Stimulated activated CD4-positive, alpha-beta T cell treated with anti-CD3 and anti-CD28 coated beads, Interleukin-4, amount 100 ng/mL, for 48 hours (primary cell): Measurements from ENCODE around the gene CDS2.
"Not testable (repeated sequence)": the region's sequence is repeated elsewhere in the genome, so short reads cannot be mapped to it uniquely, and the experiment has no call there.

Source experiments
- DNase-seq, 2 donors: peaks; one replicate each; pipeline ENCODE4 v3.0.0-alpha.2; 2020; ENCODE audit warnings: low read depth in 2 of 2

Gene CDS2

GRCh38 chr20:5126512-5127203 is at the start of gene CDS2:
TSS of gene CDS2 (plus strand) at chr20:5127008. CDS start at chr20:5127093, 85 bp downstream.
- DNase-seq: peak; percentile 100

DNA sequence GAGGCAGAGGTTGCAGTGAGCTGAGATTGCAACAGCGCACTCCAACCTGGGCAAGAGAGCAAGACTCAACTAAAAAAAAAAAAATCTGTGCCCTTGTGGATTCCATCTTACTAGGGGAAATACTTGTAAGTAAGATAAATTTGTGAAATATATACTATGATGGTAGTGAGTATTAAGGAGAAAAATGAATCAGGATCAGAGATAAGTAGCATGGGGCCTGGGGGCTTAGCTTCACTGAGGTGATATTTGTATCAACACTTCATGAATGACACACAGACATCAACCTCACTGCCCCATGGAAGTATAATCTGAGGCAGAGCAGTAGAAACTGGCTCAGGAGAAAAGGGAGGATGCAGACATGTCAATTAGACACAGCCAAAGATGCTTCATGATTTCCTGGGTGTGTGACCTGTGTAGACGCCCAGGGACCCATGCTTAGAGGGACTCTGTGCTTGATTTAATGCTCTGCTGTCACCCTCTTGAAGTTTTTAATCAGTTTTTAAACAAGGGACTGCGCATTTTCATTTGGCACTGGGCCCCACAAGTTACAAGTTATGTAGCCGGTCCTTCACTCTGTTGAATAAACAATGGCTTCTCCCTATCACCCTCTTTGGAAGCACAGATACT is 48.9 kb upstream of the CDS2 start:
- no peak for DNase-seq

GRCh38 chr20:5078399-5078958 is 48.3 kb upstream of the CDS2 start:
- DNase-seq: peak; percentile 58 to 68

GRCh38 chr20:5080384-5080877 is 46.4 kb upstream of the CDS2 start:
- no peak for DNase-seq

- no peak for DNase-seq
These were observed 41.4 kb upstream of the CDS2 start for GRCh38 chr20:5085380-5085779.

DNA sequence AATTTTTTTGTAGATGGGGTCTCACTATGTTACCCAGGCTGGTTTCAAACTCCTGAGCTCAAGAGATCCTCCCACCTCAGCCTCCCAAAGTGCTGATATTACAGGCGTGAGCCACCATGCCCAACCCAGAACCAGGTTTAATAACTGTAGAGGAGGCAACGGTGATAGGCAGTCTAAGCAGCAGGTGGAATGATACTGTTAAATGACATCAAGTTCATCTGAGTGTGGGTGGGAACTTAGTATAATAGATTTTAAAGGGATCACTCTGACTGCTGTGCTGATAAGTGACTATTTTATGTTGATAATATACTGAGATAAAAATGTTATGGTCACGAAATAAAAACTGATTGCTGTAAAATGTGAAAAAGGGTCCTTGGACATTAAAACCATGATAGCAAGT is 38.1 kb upstream of the CDS2 start:
- DNase-seq: no peak

GRCh38 chr20:5090191-5090590 is 36.6 kb upstream of the CDS2 start:
- no peak for DNase-seq

- no peak for DNase-seq
These were observed 34.9 kb upstream of the CDS2 start for GRCh38 chr20:5091902-5092301.

DNA sequence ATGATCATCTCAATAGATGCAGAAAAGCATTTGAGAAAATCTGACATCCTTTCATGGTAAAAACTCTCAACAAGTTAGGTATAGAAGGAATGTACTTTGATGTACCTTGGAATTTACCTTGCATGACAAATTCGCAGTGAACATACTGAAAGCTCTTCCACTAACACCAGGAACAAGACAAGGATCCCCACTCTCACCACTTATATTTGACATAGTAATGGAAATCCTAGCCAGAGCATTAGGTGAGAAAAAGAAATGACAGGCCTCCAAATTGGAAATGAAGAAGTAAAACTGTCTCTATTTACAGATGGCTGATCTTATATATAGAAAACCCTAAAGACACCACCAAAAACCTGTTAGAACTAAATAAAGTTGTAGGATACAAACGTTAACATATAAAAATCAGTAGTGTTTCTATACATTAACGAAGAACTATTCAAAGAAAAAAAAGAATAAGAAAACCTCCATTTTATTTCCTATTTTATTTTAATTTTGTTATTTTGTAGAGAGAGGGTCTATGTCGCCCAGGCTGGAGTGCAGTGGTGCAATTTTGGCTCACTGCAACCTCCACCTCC is 34.0 kb upstream of the CDS2 start:
- no peak for DNase-seq

DNA sequence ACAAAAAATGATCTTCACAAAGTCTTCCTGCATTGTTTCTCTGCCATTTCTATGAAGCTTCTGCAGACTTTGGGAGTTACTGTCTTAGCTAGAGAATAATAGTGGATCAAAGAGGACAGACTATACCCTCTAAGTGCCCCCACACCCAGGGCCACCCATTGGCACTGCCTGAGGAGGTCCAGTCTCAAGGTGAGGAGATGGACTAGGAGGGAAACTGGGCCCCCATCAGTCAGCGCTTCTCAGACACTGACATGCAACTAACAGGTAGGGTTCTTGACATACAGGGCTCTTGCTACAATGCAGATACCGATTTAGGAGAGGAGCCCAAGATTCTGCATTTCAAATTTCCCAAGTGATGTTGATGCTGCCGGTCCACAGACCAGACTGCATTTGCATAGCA is 31.4 kb upstream of the CDS2 start:
- no peak for DNase-seq

DNA sequence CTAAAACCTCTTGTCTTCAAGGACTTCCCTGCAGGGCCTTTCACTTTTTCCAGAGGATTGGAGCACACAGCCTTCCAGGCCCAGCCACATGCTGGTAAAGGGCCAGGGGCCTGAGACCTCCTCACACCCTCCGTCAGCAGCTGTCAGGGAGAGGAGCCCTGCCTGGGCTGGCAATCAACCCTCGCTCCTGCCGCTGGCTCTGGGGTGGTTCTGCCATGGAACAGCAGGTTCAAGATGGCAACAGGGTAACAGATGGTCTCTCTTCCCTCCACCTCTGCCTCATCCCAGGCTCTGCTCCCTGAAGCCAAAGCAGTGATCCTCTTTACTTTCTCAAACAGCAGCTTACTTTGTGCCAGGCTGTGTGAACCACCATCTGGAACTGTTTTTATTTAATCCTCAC is 30.9 kb upstream of the CDS2 start:
- no peak for DNase-seq

GRCh38 chr20:5096463-5096862 is 30.3 kb upstream of the CDS2 start:
- DNase-seq: no peak

- DNase-seq: not testable (repeated sequence)
These were observed 27.8 kb upstream of the CDS2 start for GRCh38 chr20:5099009-5099408.

DNA sequence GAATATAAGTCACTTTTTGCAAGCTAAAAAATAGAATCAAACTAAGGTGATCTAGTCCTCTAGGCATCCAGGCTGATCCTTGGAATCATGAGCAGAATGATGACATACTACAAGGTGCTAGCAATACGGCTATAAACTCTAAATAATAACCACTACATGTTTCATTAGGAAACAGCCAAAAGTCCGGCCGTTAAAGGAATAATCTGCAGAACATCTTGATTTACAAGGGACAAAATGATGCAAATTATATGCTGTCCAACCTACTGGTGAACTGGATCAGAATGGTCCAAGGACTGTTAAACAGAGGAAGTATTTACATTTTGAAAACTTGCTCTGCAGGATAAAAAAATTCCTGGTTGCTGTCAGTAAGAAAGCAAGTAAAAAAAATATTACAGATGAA is 26.9 kb upstream of the CDS2 start:
- not testable (repeated sequence) for DNase-seq

GRCh38 chr20:5100684-5101347 is 26.0 kb upstream of the CDS2 start:
- DNase-seq: peak; percentile 60 to 77

- no peak for DNase-seq
These were observed 22.3 kb upstream of the CDS2 start for GRCh38 chr20:5104479-5104878.

DNA sequence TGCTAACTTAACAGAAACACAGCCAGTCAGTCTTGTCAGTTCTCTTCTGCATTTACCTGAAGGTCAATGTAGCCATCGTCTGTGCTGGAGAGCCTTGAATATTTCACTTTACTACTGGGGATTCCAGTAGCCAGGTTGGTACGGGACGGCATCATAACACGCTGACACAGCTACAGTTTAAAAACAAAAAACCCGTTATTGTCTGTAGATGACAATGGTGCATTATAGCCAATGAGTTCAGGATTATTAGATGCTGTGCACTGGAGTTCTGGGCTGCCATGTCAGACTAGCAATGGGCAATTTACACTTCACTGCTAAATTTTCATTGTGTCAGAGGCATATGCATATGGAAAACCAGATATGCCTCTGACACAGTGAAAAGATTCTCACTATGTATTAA is 17.5 kb upstream of the CDS2 start:
- no peak for DNase-seq

DNA sequence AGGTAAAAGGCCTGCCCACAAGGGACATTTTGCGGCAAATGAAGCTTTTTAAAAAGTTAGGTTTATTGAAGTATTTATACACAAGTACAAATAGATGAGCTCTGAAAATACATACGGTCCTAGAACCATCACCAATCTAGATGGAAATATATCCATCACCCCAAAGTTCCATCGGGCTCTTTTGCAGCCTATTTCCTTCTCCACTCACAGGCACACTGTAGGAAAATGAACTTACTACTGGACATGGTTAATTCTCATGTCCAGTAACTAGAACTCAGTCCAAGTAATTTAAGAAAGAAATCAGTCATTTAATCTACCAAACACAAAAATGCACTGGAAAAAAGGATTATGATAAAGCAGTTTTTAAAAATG is 13.2 kb upstream of the CDS2 start:
- DNase-seq: no peak

GRCh38 chr20:5114403-5114802 is 12.4 kb upstream of the CDS2 start:
- DNase-seq: no peak

DNA sequence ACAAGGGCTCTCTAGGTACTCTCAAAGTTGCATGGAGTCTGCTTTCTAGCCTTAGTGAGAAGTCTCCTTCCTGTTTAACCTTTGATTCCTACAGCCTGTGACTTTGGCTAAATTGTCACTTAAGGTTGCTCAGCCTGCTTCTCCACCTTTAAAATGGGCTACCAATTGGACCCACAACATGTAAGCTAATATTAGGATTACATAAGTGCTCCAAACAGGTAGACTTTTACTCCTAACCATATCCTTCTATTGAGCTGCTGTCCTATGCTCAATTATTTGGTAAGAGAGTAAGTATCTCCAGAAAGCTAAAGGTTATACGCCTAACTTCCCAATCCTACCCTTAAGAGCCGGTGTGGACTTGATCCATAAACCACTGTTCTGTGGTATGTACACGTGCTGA is 9.9 kb upstream of the CDS2 start:
- DNase-seq: no peak

DNA sequence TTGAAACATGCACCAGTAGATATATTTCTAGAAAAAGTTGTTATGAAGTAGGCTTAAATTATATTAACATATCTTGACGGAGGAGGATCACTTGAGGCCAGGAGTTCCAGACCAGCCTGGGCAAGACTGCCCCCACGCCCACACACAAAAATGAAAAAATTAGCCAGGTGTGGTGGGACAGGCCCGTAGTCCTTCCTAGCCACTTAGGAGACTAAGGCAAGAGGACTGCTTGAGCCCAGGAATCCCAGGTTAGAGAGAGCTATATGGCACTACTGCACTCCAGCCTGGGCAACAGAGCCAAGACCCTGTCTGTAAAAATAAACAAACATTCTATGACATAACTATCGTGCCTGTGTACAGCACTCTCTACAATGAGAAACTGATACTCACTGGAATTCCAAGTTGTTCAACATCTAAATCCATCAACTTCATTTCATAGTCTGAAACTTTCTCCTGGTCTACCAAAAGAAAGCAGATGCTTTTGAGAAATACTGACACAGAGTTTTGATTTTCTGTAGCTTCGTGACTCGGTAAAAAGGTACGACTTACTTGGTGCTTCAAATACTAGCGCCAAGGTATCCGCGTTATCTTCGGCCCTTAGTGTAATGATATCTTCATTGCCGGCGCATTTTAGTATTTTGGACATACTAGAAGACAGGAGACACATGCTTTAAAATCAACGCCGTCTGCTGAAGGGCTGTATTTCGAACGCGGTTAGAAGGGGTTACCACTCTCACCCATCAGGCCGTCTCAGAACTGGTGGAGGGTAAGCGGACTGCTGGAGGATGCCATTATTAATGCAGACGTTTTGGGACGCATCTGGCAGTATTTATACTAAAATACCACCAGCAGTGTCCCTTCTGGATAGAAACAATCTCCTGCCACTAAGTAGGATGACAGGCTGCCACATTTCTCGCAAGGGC is 8.3 kb upstream of the CDS2 start:
- DNase-seq: peak in 1 of 2 donors; percentile 8

GRCh38 chr20:5119143-5119434 is 7.7 kb upstream of the CDS2 start:
- DNase-seq: no peak
